ENCODE data around the gene RAB7A. TPM values are rescaled to one million over a fixed set of nuclear protein-coding genes. Genes with fewer than 3 reads are reported as not detected.
A peak's percentile ranks its signal among the peaks of the same experiment; 100 is the strongest.

RAB7A gene
- total and polyA plus RNA-seq, 2 experiments from 2014 or later = 108 to 269 TPM

DNA sequence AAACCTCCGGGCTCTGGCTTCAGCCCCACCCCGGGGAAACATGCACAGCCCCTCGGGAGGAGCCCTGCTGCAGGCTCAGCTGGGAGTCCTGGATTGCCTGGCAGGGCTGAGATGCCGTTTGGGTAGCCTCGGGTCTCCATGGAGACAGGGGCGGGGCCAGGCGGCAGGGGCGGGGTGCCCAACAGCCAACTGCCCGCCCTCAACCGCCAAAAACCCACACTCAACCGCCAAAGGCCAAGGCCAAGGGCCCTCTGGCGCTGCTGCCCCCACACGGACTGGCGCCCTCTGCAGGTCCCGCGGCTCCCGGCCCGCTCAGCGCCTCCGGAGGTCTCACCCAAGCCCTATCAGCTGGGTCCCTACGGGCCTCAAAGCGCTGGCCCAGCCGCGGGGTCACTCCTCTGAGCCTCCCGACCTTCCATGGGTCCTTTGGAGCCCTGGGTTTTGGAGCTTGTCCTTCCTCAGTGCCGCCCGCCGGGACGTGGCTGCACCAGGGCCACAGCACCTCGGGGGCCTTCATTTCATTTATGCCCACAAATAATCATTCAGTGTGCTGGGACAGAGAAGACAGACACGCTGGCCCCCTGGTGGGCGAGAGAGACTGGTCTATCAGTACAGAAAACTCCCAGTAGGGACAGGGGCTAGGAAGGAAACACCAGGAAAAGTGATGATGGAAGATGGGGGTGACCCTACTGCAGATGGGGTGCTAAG is 119.9 kb downstream of the RAB7A start:
- no peaks in the 10 kb centered on the region for H3K79me2 ChIP-seq
- no peaks in the 10 kb centered on the region for H3K36me3 ChIP-seq (replicated peaks; ENCODE audit: insufficient read depth, low read depth)
- H3K27ac ChIP-seq = peak overlapping the region; percentile 28
- WGBS (ENCODE audit: low lambda C conversion rate, missing lambda C conversion rate) = 8% methylated on average over 26 of the region's 32 CpGs
- peak overlapping the region; percentile 60 for H3K4me3 ChIP-seq
- H3K9me2 ChIP-seq (replicated peaks; ENCODE audit: insufficient read depth) = no peaks in the 10 kb centered on the region
- peak overlapping the region; percentile 97 for H2AFZ ChIP-seq
- peak; percentile 79 for DNase-seq (ENCODE audit: low spot score)
- peaks cover 4% of the 10 kb centered on the region for H3K4me1 ChIP-seq (ENCODE audit: insufficient read depth)
- no peaks in the 10 kb centered on the region for H4K20me1 ChIP-seq (ENCODE audit: insufficient read depth, poor library complexity, severe bottlenecking)
- TF ChIP-seq EZH2 (IDR thresholded peaks at IDR 0.05; ENCODE audit: borderline replicate concordance) = no peak
- no peak for TF ChIP-seq EZH2phosphoT487 (IDR thresholded peaks at IDR 0.05; ENCODE audit: low read depth, severe bottlenecking, unreplicated experiment)
- TF ChIP-seq, protein P1, sequence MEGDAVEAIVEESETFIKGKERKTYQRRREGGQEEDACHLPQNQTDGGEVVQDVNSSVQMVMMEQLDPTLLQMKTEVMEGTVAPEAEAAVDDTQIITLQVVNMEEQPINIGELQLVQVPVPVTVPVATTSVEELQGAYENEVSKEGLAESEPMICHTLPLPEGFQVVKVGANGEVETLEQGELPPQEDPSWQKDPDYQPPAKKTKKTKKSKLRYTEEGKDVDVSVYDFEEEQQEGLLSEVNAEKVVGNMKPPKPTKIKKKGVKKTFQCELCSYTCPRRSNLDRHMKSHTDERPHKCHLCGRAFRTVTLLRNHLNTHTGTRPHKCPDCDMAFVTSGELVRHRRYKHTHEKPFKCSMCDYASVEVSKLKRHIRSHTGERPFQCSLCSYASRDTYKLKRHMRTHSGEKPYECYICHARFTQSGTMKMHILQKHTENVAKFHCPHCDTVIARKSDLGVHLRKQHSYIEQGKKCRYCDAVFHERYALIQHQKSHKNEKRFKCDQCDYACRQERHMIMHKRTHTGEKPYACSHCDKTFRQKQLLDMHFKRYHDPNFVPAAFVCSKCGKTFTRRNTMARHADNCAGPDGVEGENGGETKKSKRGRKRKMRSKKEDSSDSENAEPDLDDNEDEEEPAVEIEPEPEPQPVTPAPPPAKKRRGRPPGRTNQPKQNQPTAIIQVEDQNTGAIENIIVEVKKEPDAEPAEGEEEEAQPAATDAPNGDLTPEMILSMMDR (IDR thresholded peaks at IDR 0.05; ENCODE audit: poor library complexity) = peak; percentile 57
- peak overlapping the region; percentile 97 for H3K4me2 ChIP-seq
- H3K9me3 ChIP-seq (ENCODE audit: low read depth) = no peaks in the 10 kb centered on the region
- H3K27me3 ChIP-seq = no peaks in the 10 kb centered on the region

DNA sequence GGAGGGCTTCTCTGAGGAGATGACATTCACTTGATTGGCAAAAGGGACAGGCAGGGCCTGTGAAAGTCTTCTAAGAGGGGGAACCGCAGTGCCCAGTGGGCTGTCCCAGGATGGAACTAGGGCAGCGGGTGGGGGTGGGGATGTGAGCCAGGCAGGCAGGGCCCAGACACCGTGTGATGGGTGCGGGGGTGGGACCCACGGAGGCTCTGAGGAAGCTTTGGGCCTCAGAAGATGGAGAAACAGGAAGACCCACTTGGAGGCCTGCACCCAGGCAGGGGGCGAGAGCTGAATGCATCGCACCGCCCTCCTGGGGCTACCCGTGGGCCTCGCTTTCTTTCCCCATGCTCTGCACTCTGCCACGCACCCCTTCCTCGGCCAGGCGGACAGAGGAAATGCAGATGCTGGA is 120.5 kb downstream of the RAB7A start:
- H3K4me2 ChIP-seq = peak overlapping the region; percentile 97
- H3K4me1 ChIP-seq (ENCODE audit: insufficient read depth) = peaks cover 4% of the 10 kb centered on the region

DNA sequence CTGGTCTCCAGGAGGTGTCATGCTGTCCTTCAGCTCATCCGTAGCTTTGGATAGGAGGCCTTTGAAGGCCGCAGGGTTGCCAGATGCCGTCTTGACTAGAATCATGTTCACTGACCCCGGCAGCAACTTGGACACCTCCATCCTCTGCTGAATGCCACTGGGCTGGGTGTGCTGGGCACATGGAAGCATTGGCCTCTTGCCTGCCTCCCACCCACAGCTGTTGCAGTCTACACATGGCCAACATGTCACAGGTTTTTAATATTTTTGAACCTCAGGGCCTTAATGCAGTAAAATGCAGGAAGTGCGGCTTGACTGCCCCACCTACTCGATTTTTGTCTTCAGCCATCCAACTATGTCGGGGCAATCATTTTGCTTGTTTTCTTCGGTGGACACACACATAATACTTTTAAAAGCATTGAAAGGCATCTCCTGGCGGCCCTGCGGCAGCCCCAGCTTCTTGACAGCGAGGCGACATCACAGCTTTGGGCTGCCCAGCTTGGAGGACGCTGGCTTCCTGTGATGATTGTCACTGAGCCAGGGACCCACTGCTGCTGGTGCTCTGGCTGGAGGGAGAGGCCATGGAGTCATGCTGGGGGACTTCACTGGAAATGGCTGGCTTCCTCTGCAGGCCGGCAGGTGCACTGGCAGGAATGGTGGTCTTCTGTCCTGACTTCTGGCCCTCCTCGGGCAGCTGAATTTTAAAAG is 121.8 kb downstream of the RAB7A start:
- Histone ChIP-seq H3K27me3 (no peaks in the 10 kb centered on the region), H3K27ac (no peak overlapping the region), H4K20me1 (ENCODE audit: insufficient read depth, poor library complexity, severe bottlenecking) (no peaks in the 10 kb centered on the region), H3K4me3 (no peak overlapping the region), H3K4me2 (no peak overlapping the region), H2AFZ (no peak overlapping the region), H3K9me3 (ENCODE audit: low read depth) (no peaks in the 10 kb centered on the region), H3K4me1 (ENCODE audit: insufficient read depth) (peaks cover 4% of the 10 kb centered on the region), H3K79me2 (no peaks in the 10 kb centered on the region), H3K36me3 (replicated peaks; ENCODE audit: insufficient read depth, low read depth) (no peaks in the 10 kb centered on the region), H3K9me2 (replicated peaks; ENCODE audit: insufficient read depth) (no peaks in the 10 kb centered on the region)
- TF ChIP-seq EZH2 (IDR thresholded peaks at IDR 0.05; ENCODE audit: borderline replicate concordance) (no peak), EZH2phosphoT487 (IDR thresholded peaks at IDR 0.05; ENCODE audit: low read depth, severe bottlenecking, unreplicated experiment) (no peak)
- TF ChIP-seq, protein P1 (IDR thresholded peaks at IDR 0.05; ENCODE audit: poor library complexity) = no peak
- no peak for DNase-seq (ENCODE audit: low spot score)
- WGBS (ENCODE audit: low lambda C conversion rate, missing lambda C conversion rate) = 93% methylated on average over 15 of the region's 15 CpGs

More for the DNA sequence above, 120.5 kb downstream of the RAB7A start:
- DNase-seq (ENCODE audit: low spot score) = no peak
- H3K79me2 ChIP-seq = no peaks in the 10 kb centered on the region
- peak overlapping the region; percentile 97 for H2AFZ ChIP-seq
- TF ChIP-seq, protein P1 (IDR thresholded peaks at IDR 0.05; ENCODE audit: poor library complexity) = no peak
- H3K27me3 ChIP-seq = no peaks in the 10 kb centered on the region
- H4K20me1 ChIP-seq (ENCODE audit: insufficient read depth, poor library complexity, severe bottlenecking) = no peaks in the 10 kb centered on the region
- no peaks in the 10 kb centered on the region for H3K36me3 ChIP-seq (replicated peaks; ENCODE audit: insufficient read depth, low read depth)
- H3K9me2 ChIP-seq (replicated peaks; ENCODE audit: insufficient read depth) = no peaks in the 10 kb centered on the region
- H3K4me3 ChIP-seq = no peak overlapping the region
- H3K9me3 ChIP-seq (ENCODE audit: low read depth) = no peaks in the 10 kb centered on the region
- H3K27ac ChIP-seq = no peak overlapping the region
- 85% methylated on average over 10 of the region's 13 CpGs for WGBS (ENCODE audit: low lambda C conversion rate, missing lambda C conversion rate)
